H1 (cell line): ENCODE data around the gene TMTC2. TPM values are rescaled to one million over a fixed set of nuclear protein-coding genes. Genes with fewer than 3 reads are reported as not detected.

ENCODE experiments used
- SP1 ChIP-seq: IDR thresholded peaks from 2 replicates; pipeline ENCODE4 v1.6.1; 2011; ENCODE audit warnings: low read depth, low read length
- YY1 ChIP-seq: IDR thresholded peaks from 2 replicates; pipeline ENCODE4 v1.6.1; 2011; ENCODE audit warnings: low read depth, mild to moderate bottlenecking, low read length
- polyA plus RNA-seq, 7 experiments: library from polyadenylated mRNA; depleted of rRNA in 3 of 7; stranded (reverse) in 5 of 7; unstranded in 2 of 7; fragments of >200 nt in 5 of 7; fragments of 200-250 nt in 2 of 7; gene quantifications; 1 replicate in 5 of 7; 2 replicates in 1 of 7; 4 replicates in 1 of 7; pipeline versions ENCODE4 v1.2.1 to v1.2.3, GENCODE V29; 2011 to 2013; ENCODE audit warnings: missing spikeins in 2 of 7, mixed read lengths in 2 of 7
- total RNA-seq: library from RNA; stranded (reverse); fragmentation: NEBNext Ultra II Directional; extraction: Animal tissue kit (Norgen Biotek cat#: 25700); gene quantifications from 2 replicates; pipeline ENCODE4 v1.2.1, GENCODE V29; 2021

The TMTC2 gene
- total and polyA plus RNA-seq, 2 of the 8 experiments (the other 6 are each of a cell fraction or from before 2014, with no cell fraction given) = 2.3 to 3.9 TPM

DNA sequence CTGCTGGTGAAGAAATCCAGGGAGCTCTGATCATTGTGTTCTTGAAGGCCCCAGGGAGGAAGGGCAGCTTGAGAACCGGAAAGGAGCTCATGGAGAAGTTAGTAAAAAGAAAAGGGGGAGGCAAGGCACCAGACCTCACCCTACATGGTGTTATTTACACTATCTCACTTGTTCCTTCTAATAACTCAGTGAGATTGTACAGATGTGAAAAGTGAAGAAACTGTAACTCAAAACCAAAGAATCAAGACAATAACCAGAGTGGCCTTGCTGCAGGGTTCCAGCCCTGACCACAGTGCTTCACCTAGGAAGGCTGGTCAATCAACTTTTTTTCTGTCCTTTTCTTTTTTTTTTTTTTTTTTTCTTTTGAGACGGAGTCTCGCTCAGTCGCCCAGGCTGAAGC is 353.6 kb downstream of the TMTC2 start (continued):
- no peak for TF ChIP-seq YY1
- TF ChIP-seq SP1 = no peak
